ENCODE results near the gene CD37. TPM values are rescaled to one million over a fixed set of nuclear protein-coding genes. Genes with fewer than 3 reads are reported as not detected.
"Not testable (repeated sequence)": the region's sequence is repeated elsewhere in the genome, so short reads cannot be mapped to it uniquely, and the experiment has no call there.

Gene CD37
- total RNA-seq = 4.0 TPM
- long read RNA-seq, transcript CD37-201 (8 exons, 1,265 nt) = major isoform, 5 of 6 reads
- long read RNA-seq, partial matches to known transcripts = 0 of 6 reads
- long read RNA-seq, other reads (novel, unspliced or antisense) = 1 of 6 reads

GRCh38 chr19:49335071-49335783, at the start of gene CD37:
TSS of gene CD37 (plus strand) at chr19:49335406. CDS start at chr19:49335541, 135 bp downstream.
- ATAC-seq (ENCODE audit: poor library complexity) = no peak
- peak; percentile 56 for DNase-seq
- intact Hi-C loops (cut with DNase I) = no loop called here

- intact Hi-C loops (cut with DNase I) = no loop called here
- DNase-seq (no peak), ATAC-seq (ENCODE audit: poor library complexity) (no peak)
Observed at GRCh38 chr19:49287141-49287770, 48.0 kb upstream of the CD37 start.

GRCh38 chr19:49288205-49288604, 47.0 kb upstream of the CD37 start:
- intact Hi-C loops (cut with DNase I); DNase-seq; ATAC-seq (ENCODE audit: poor library complexity): not testable (repeated sequence)

- DNase-seq = not testable (repeated sequence)
Observed at GRCh38 chr19:49289286-49289685, 45.9 kb upstream of the CD37 start.

GRCh38 chr19:49290517-49290916, 44.7 kb upstream of the CD37 start:
- no peak for ATAC-seq (ENCODE audit: poor library complexity)
- DNase-seq = no peak
- intact Hi-C loops (cut with DNase I) = no loop called here

More at GRCh38 chr19:49289286-49289685, 45.9 kb upstream of the CD37 start:
- intact Hi-C loops (cut with DNase I); ATAC-seq (ENCODE audit: poor library complexity): not testable (repeated sequence)

GRCh38 chr19:49294401-49294800, 40.8 kb upstream of the CD37 start:
- DNase-seq = no peak
- intact Hi-C loops (cut with DNase I) = no loop called here

GRCh38 chr19:49295208-49295880, 39.9 kb upstream of the CD37 start:
- intact Hi-C loops (cut with DNase I) = no loop called here
- no peak for DNase-seq
- no peak for ATAC-seq (ENCODE audit: poor library complexity)

More at GRCh38 chr19:49294401-49294800, 40.8 kb upstream of the CD37 start:
- no peak for ATAC-seq (ENCODE audit: poor library complexity)

GRCh38 chr19:49297403-49297802, 37.8 kb upstream of the CD37 start:
- ATAC-seq (ENCODE audit: poor library complexity) (no peak), DNase-seq (no peak)
- intact Hi-C loops (cut with DNase I) = no loop called here

- DNase-seq; ATAC-seq (ENCODE audit: poor library complexity); intact Hi-C loops (cut with DNase I): not testable (repeated sequence)
Observed at GRCh38 chr19:49298653-49299052, 36.6 kb upstream of the CD37 start.

GRCh38 chr19:49301165-49301865, 33.9 kb upstream of the CD37 start:
- intact Hi-C loops (cut with DNase I) = no loop called here
- DNase-seq (peak; percentile 89), ATAC-seq (ENCODE audit: poor library complexity) (peak; percentile 89)

GRCh38 chr19:49301866-49302252, 33.3 kb upstream of the CD37 start:
- intact Hi-C loops (cut with DNase I) = no loop called here
- ATAC-seq (ENCODE audit: poor library complexity) (no peak), DNase-seq (no peak)

- ATAC-seq (ENCODE audit: poor library complexity); intact Hi-C loops (cut with DNase I); DNase-seq: not testable (repeated sequence)
Observed at GRCh38 chr19:49306734-49307133, 28.5 kb upstream of the CD37 start.

GRCh38 chr19:49309087-49309486, 26.1 kb upstream of the CD37 start:
- DNase-seq = no peak
- ATAC-seq (ENCODE audit: poor library complexity) = no peak
- intact Hi-C loops (cut with DNase I) = no loop called here

- no peak for DNase-seq
- ATAC-seq (ENCODE audit: poor library complexity) = no peak
- intact Hi-C loops (cut with DNase I) = no loop called here
Observed at GRCh38 chr19:49315111-49315510, 20.1 kb upstream of the CD37 start.

GRCh38 chr19:49316284-49316683, 18.9 kb upstream of the CD37 start:
- intact Hi-C loops (cut with DNase I) = no loop called here
- ATAC-seq (ENCODE audit: poor library complexity) (no peak), DNase-seq (no peak)

GRCh38 chr19:49318296-49318695, 16.9 kb upstream of the CD37 start:
- no peak for DNase-seq
- ATAC-seq (ENCODE audit: poor library complexity) = no peak
- intact Hi-C loops (cut with DNase I) = no loop called here

- DNase-seq = no peak
- ATAC-seq (ENCODE audit: poor library complexity) = no peak
- intact Hi-C loops (cut with DNase I) = no loop called here
Observed at GRCh38 chr19:49324801-49325576, 10.2 kb upstream of the CD37 start, which contains the start of gene SLC6A16. TSS of gene SLC6A16 (minus strand) at chr19:49325191. CDS start at chr19:49311347, 13,844 bp downstream.

GRCh38 chr19:49325756-49326155, 9.4 kb upstream of the CD37 start:
- DNase-seq; intact Hi-C loops (cut with DNase I); ATAC-seq (ENCODE audit: poor library complexity): not testable (repeated sequence)
